Stimulated activated CD4-positive, alpha-beta T cell treated with anti-CD3 and anti-CD28 coated beads, Interleukin-15, amount 100 ng/mL, for 48 hours (primary cell): Measurements from ENCODE around the gene UCHL5.
"Not testable (repeated sequence)": the region's sequence is repeated elsewhere in the genome, so short reads cannot be mapped to it uniquely, and the experiment has no call there.

ENCODE experiments used
- DNase-seq, 2 donors: peaks; one replicate each; pipeline ENCODE4 v3.0.0-alpha.2; 2020; ENCODE audit warnings: low read depth in 2 of 2

UCHL5 gene

GRCh38 chr1:193062698-193063463, 3.7 kb upstream of the UCHL5 start:
- DNase-seq, result no peak

- DNase-seq, result no peak
These were observed 1.8 kb upstream of the UCHL5 start for GRCh38 chr1:193060938-193061337.

GRCh38 chr1:193060406-193060805, 1.2 kb upstream of the UCHL5 start:
- no peak for DNase-seq

- DNase-seq, result no peak
These were observed 899 bp upstream of the UCHL5 start for GRCh38 chr1:193060115-193060403.

- peak; percentile 53 to 60 for DNase-seq
These were observed 455 bp downstream of the UCHL5 start for GRCh38 chr1:193058529-193059281.

- no peak for DNase-seq
These were observed 4.9 kb downstream of the UCHL5 start for GRCh38 chr1:193054169-193054675.

- DNase-seq, result not testable (repeated sequence)
These were observed 10.2 kb downstream of the UCHL5 start for GRCh38 chr1:193048913-193049312.

- DNase-seq, result no peak
These were observed 16.1 kb downstream of the UCHL5 start for GRCh38 chr1:193042766-193043691.

GRCh38 chr1:193040011-193040410, 19.1 kb downstream of the UCHL5 start:
- DNase-seq, result no peak

- DNase-seq, result no peak
These were observed 22.7 kb downstream of the UCHL5 start for GRCh38 chr1:193036337-193037047.

GRCh38 chr1:193033610-193034009, 25.6 kb downstream of the UCHL5 start:
- DNase-seq, result no peak

- not testable (repeated sequence) for DNase-seq
These were observed 26.3 kb downstream of the UCHL5 start for GRCh38 chr1:193032643-193033427.

GRCh38 chr1:193031431-193031830, 27.7 kb downstream of the UCHL5 start:
- no peak for DNase-seq

- no peak for DNase-seq
These were observed 28.9 kb downstream of the UCHL5 start for GRCh38 chr1:193030280-193030679.

- DNase-seq, result no peak
These were observed 33.9 kb downstream of the UCHL5 start for GRCh38 chr1:193025218-193025617.

GRCh38 chr1:193019442-193020026, 39.6 kb downstream of the UCHL5 start:
- no peak for DNase-seq

- no peak for DNase-seq
These were observed 42.4 kb downstream of the UCHL5 start for GRCh38 chr1:193016788-193017187.

- DNase-seq, result no peak
These were observed 44.8 kb downstream of the UCHL5 start for GRCh38 chr1:193014400-193014799.

- DNase-seq, result no peak
These were observed 45.5 kb downstream of the UCHL5 start for GRCh38 chr1:193013707-193014106.

GRCh38 chr1:193013005-193013404, 46.2 kb downstream of the UCHL5 start:
- no peak for DNase-seq
